WTC11 (cell line): ENCODE results near the gene MIB2. TPM values are rescaled to one million over a fixed set of nuclear protein-coding genes. Genes with fewer than 3 reads are reported as not detected.
"Not testable (repeated sequence)": the region's sequence is repeated elsewhere in the genome, so short reads cannot be mapped to it uniquely, and the experiment has no call there.

Source experiments
- ATAC-seq: fragments of 200-7000 bp; cut with Tn5 transposase; 2 replicates; pipeline ENCODE4 v1.10.0; 2021; ENCODE audit warnings: mild to moderate bottlenecking, moderate library complexity
- CTCF ChIA-PET: fragments of 300-600 bp; sonication (Branson Sonifier 250); formaldehyde crosslinking; loops from one replicate; lab custom pipeline; 2021; ENCODE audit warnings: antibody characterized with exemption; lab: Charles Lee
- POLR2A ChIA-PET: fragments of 350-600 bp; sonication (Branson Sonifier 250); formaldehyde crosslinking; loops from one replicate; lab custom pipeline; 2021; ENCODE audit warnings: antibody characterized with exemption; lab: Charles Lee
- DNase-seq: peaks from one replicate; pipeline ENCODE4 v3.0.0; 2021; ENCODE audit warnings: low spot score
- H3K27ac Mint-ChIP-seq: 2 replicates; pipeline ENCODE4 v1.8.0; 2021; ENCODE audit warnings: mixed read lengths
- H3K27me3 Mint-ChIP-seq: 2 replicates; pipeline ENCODE4 v1.8.0; 2021; ENCODE audit warnings: low read depth, mild to moderate bottlenecking, moderate library complexity, mixed read lengths
- H3K36me3 Mint-ChIP-seq: 2 replicates; pipeline ENCODE4 v1.8.0; 2021; ENCODE audit warnings: mixed read lengths
- H3K4me1 Mint-ChIP-seq: 2 replicates; pipeline ENCODE4 v1.8.0; 2022; ENCODE audit warnings: mixed read lengths
- H3K4me3 Mint-ChIP-seq: 2 replicates; pipeline ENCODE4 v1.8.0; 2021; ENCODE audit warnings: mild to moderate bottlenecking, moderate library complexity, mixed read lengths
- H3K9me3 Mint-ChIP-seq: 2 replicates; pipeline ENCODE4 v1.8.0; 2021; ENCODE audit warnings: mixed read lengths
- CREB1 ChIP-seq: sonication (generic); formaldehyde crosslinking; IDR thresholded peaks from 2 replicates; pipeline ENCODE4 v1.8.0; 2023; ENCODE audit warnings: mild to moderate bottlenecking, missing genetic modification reagents
- CREM ChIP-seq: sonication (generic); formaldehyde crosslinking; IDR thresholded peaks from 2 replicates; pipeline ENCODE4 v1.8.1; 2022; ENCODE audit warnings: mild to moderate bottlenecking, missing genetic modification reagents, moderate library complexity
- ETV6 ChIP-seq: sonication (generic); formaldehyde crosslinking; IDR thresholded peaks from 2 replicates; pipeline ENCODE4 v1.8.1; 2022; ENCODE audit warnings: mild to moderate bottlenecking, missing genetic modification reagents
- FOXK1 ChIP-seq: sonication (generic); formaldehyde crosslinking; IDR thresholded peaks from 2 replicates; pipeline ENCODE4 v1.8.0; 2022; ENCODE audit warnings: mild to moderate bottlenecking, moderate library complexity, missing genetic modification reagents
- GABPB1 ChIP-seq: sonication (generic); formaldehyde crosslinking; IDR thresholded peaks from 2 replicates; pipeline ENCODE4 v1.8.1; 2023; ENCODE audit warnings: mild to moderate bottlenecking, missing genetic modification reagents
- SP1 ChIP-seq: sonication (generic); formaldehyde crosslinking; conservative IDR thresholded peaks from 2 replicates; pipeline ENCODE4 v1.8.1; 2022; ENCODE audit warnings: missing genetic modification reagents
- ZBTB21 ChIP-seq: sonication (generic); formaldehyde crosslinking; IDR thresholded peaks from 2 replicates; pipeline ENCODE4 v1.8.1; 2023; ENCODE audit warnings: mild to moderate bottlenecking, missing genetic modification reagents, borderline replicate concordance
- total RNA-seq: library from RNA; stranded (reverse); gene quantifications from 3 replicates; pipeline ENCODE4 v1.2.3, GENCODE V29; 2021
- TF ChIP-seq, protein P1 (sequence below): fragments of 200-600 bp; IDR thresholded peaks from 2 replicates; pipeline ENCODE4 v1.8.0; 2022; ENCODE audit warnings: antibody characterized with exemption

The MIB2 gene
- total RNA-seq, 1 experiment from 2014 or later = 90.6 TPM

DNA sequence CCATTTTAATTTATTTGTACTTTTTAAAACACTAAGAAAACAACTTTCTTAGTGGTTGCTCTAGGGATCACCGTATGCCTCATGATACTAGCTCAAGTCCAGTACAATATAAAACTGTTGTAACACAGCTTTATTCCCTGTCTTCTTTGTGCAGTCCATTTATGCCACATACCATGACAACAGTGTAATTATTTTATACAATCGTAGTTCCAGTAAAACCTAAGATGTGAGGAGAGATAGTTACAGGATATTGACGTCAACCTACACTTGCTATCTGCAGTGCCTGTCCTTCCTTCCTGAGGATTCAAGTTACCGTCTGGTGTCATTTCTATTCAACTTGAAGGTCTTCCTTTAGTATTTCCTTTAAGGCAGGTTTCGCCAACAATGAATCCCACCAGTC is 31.0 kb downstream of the MIB2 start:
- H3K4me3 Mint-ChIP-seq, H3K4me1 Mint-ChIP-seq, POLR2A ChIA-PET, H3K27ac Mint-ChIP-seq, CTCF ChIA-PET, ATAC-seq, H3K9me3 Mint-ChIP-seq, DNase-seq, H3K27me3 Mint-ChIP-seq: not testable (repeated sequence)
- H3K36me3 Mint-ChIP-seq = peaks cover 48% of the 10 kb centered on the region

DNA sequence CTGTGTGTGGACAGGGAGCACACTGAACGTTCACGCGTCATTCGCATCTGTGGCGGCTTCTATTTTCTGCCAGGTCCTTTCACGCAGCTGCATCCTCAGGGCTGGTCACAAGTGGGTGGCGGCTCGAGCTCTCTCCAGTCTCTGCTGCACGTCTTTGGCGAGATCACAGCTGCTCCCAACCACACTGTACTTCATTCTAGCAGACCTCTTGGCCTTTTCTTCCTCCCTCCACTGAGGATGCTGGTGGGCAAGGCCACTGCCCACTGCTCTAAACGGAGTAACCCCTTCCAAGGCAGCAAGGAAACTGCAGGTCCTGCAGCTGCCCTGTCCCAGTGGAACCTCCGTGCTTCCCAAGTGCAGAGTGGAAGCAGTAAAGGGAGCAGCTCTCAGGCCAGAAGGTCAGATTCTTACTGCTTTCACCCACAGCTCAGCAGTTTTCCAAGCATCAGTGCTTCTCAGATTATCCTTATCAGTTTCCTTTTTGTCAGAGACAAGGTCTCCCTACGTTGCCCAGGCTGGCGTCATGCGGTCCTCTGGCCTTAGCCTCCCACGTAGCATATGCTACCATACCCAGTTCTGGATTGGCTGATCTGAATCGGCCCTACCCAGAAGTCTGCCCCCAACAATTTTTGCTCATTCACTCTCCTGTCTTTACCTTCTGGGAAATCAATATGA is 32.4 kb downstream of the MIB2 start:
- H3K27me3 Mint-ChIP-seq, ATAC-seq, H3K4me3 Mint-ChIP-seq, H3K4me1 Mint-ChIP-seq, H3K9me3 Mint-ChIP-seq, H3K27ac Mint-ChIP-seq, DNase-seq, POLR2A ChIA-PET, CTCF ChIA-PET: not testable (repeated sequence)
- H3K36me3 Mint-ChIP-seq = peaks cover 60% of the 10 kb centered on the region

DNA sequence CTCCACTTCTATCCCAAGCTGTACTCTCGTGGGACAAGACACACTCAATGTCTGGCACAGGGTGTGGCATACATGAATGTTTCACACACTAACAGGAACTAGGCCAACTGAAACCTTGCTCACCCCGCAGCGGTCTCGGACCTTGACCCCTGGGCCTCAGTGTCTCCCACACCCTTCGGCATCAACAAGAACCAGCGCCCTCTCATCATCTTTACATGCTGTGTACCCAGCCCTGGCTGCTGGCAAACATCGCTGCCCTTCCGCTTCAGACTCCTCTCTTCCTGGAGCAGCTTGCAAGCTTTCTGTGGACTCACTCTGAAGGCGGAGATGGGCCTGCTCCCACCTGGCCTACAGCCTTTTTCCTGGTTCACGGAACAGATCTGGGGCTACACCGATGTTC is 33.0 kb downstream of the MIB2 start:
- CTCF ChIA-PET, H3K27me3 Mint-ChIP-seq, H3K4me1 Mint-ChIP-seq, H3K4me3 Mint-ChIP-seq, DNase-seq, H3K27ac Mint-ChIP-seq, ATAC-seq, H3K9me3 Mint-ChIP-seq, POLR2A ChIA-PET: not testable (repeated sequence)
- peaks cover 60% of the 10 kb centered on the region for H3K36me3 Mint-ChIP-seq

DNA sequence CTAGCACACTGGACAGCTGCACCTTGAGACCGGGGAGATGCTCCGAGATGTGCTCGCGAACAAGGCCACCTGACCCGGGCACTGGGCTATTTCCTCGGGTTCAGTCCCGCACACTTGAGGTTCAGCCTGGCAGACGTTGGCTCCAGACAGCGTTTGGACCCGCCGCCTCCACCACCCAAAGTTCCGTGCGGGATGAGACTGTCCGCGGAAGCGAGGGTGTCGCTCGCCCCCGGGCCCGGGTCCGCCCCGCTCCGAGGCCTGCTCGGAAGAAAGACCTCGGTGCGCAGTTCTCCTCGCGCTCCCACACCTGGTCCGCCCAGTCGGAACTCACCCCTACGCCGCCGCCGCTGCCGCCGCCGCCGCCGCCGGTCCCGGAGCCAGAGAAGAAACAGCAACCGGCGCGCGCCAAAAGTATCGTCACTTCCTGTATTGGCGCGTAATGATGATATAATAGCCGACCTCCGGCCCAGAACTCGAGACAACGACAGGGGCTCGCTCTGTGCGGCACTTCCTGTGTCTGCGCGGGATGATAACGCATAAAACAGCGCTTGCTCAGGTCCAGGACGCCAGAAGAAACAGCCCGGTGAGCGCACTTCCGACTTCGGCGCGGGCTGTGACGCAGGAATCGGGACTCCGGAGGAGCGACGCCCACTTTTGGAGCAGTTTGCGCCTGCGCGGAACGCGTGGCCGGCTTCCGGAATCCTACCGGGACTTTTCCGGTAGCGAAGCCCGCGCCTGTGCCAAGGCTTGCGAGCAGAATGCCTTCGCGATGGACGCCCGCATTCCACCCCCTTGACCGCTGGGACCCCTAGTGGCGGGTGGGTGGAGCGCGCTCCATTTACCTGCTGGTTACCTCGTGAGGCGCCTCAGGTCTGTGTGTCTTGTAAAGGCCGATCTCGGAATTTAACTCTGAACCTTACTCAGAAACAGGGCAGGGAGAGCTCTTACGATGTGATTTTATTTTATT is 43.6 kb downstream of the MIB2 start, which contains the start of gene CDK11B:
CDK11B (minus strand) TSS at position 422 of the 967 bp plus-strand sequence. CDS start 1,519 bp downstream, outside the sequence.
- ATAC-seq (peak; percentile 89), DNase-seq (peak; percentile 94)
- CTCF ChIA-PET, H3K9me3 Mint-ChIP-seq, POLR2A ChIA-PET, H3K4me1 Mint-ChIP-seq, H3K27me3 Mint-ChIP-seq: not testable (repeated sequence)
- Mint-ChIP-seq H3K36me3 (peaks cover 15% of the 10 kb centered on the region), H3K27ac (peak within 1 kb of the TSS; percentile 99), H3K4me3 (peak within 1 kb of the TSS; percentile 83)
- TF ChIP-seq ZBTB21 (CRISPR knock-in tag) (peak; percentile 84; the same call in 1 of the 2 replicates), CREM (CRISPR knock-in tag) (peak; percentile 98), ETV6 (CRISPR knock-in tag) (0 out of 2 replicates have a peak, but pooled peaks have one; percentile 34), CREB1 (peak; percentile 64), FOXK1 (CRISPR knock-in tag) (peak; percentile 95), GABPB1 (CRISPR knock-in tag) (peak; percentile 78; the same call in 1 of the 2 replicates), SP1 (peak; percentile 75)
- TF ChIP-seq, protein P1, sequence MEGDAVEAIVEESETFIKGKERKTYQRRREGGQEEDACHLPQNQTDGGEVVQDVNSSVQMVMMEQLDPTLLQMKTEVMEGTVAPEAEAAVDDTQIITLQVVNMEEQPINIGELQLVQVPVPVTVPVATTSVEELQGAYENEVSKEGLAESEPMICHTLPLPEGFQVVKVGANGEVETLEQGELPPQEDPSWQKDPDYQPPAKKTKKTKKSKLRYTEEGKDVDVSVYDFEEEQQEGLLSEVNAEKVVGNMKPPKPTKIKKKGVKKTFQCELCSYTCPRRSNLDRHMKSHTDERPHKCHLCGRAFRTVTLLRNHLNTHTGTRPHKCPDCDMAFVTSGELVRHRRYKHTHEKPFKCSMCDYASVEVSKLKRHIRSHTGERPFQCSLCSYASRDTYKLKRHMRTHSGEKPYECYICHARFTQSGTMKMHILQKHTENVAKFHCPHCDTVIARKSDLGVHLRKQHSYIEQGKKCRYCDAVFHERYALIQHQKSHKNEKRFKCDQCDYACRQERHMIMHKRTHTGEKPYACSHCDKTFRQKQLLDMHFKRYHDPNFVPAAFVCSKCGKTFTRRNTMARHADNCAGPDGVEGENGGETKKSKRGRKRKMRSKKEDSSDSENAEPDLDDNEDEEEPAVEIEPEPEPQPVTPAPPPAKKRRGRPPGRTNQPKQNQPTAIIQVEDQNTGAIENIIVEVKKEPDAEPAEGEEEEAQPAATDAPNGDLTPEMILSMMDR = 0 out of 2 replicates have a peak, but pooled peaks have one; percentile 19

DNA sequence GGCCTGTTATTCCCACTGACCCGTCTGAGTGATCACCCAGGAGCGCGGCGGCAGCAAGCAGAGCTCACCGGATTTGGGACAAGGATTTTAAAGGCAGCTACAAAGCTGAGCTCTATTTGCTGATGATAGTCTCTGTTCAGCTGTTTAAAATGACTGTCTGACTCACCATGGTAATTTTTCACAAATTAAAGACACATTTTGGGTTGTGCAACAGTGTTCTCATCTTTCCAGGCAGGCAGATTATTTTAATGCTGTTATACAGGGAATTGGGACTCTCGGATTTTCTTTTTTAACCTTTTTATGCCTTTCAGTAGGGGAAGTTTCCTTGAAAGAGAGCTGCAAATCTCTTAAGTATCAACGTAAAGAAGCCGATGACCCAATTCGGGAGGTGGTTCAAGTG is 47.1 kb downstream of the MIB2 start:
- H3K9me3 Mint-ChIP-seq, H3K4me3 Mint-ChIP-seq, H3K4me1 Mint-ChIP-seq, H3K27ac Mint-ChIP-seq, ATAC-seq, CTCF ChIA-PET, POLR2A ChIA-PET, H3K27me3 Mint-ChIP-seq, DNase-seq, H3K36me3 Mint-ChIP-seq: not testable (repeated sequence)

DNA sequence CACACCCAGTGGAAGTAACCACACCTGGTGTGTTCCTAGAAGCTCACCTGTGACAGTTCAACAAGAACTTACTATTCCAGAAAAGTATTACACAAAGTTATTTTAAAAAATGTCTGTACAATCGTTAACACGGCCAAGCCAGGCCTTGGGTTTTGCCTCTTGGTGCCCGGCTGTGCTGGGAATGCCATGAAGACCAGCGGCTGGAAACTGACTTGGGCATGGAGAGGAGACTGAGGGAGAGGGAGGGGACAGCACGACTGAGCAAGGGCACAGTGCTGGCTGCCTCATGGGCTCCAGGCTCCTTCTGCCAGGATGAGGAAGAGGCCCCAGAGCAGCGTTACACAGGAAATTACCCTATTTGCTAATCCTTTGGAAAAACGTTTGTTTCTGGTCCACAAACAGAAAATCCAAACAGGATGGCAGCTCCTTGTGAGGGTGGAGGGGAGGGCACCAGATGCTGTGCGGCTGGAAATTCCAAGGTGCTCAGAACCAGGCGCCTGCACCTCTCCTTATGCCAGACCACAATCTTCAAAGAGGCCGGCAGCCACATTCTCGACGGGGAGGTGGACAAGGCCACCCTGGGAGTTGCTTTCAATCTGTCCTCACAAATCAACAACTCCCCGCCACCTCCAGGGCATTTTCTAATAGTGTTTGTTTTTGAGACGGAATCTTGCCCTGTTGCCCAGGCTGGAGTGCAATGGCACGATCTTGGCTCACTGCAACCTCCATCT is 47.7 kb downstream of the MIB2 start:
- peaks cover 12% of the 10 kb centered on the region for H3K36me3 Mint-ChIP-seq
- POLR2A ChIA-PET, DNase-seq, H3K4me1 Mint-ChIP-seq, H3K9me3 Mint-ChIP-seq, H3K27me3 Mint-ChIP-seq, ATAC-seq, CTCF ChIA-PET, H3K4me3 Mint-ChIP-seq, H3K27ac Mint-ChIP-seq: not testable (repeated sequence)

DNA sequence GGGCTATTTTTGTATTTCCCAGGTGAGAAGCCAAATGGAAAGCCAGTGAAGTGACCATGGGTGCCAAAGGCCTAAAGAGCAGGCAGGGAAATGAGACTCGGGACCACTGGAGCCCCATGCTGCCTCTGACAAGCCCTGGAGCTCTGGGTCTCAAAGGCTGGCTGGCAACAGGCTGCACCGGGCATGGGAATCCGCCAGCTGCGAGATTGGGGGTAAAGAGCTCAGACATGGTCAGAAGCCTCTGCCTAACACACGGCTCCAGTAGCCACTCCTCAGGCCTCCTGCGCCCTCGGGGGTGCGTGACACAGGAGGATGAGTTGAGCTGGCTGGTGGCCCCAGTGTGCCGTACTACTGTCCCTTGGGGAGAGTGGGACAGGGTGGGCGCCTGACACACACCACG is 49.0 kb downstream of the MIB2 start:
- H3K27me3 Mint-ChIP-seq, H3K9me3 Mint-ChIP-seq, H3K27ac Mint-ChIP-seq, ATAC-seq, H3K4me3 Mint-ChIP-seq, POLR2A ChIA-PET, DNase-seq, H3K4me1 Mint-ChIP-seq: not testable (repeated sequence)
- CTCF ChIA-PET = interaction anchor here (2.2 kb wide), 1 partner anchor 15 kb away, joined by 48 read pairs; no protein-coding TSS in a partner anchor
- H3K36me3 Mint-ChIP-seq = peaks cover 15% of the 10 kb centered on the region
